CD4-positive, CD25-positive, alpha-beta regulatory T cell (primary cell): ENCODE measurements around the gene TFCP2L1. TPM values are rescaled to one million over a fixed set of nuclear protein-coding genes. Genes with fewer than 3 reads are reported as not detected.
"Not testable (repeated sequence)": the region's sequence is repeated elsewhere in the genome, so short reads cannot be mapped to it uniquely, and the experiment has no call there.

ENCODE experiments used
- ATAC-seq, 2 donors: fragments of 150-1000 bp; cut with Tn5 transposase; one replicate each; pipeline ENCODE4 v1.10.0; 2021; ENCODE audit warnings: low read depth in 2 of 2, moderate number of reproducible peaks in 2 of 2, moderate library complexity in 1 of 2
- DNase-seq, 3 donors: peaks; one replicate each; pipeline versions ENCODE4 v3.0.0 to v3.0.0-alpha.2; 2012 to 2022; ENCODE audit warnings: mixed read lengths in 1 of 3
- H3K27ac ChIP-seq: one replicate; pipeline ENCODE4 v1.7.0; 2013; ENCODE audit warnings: mild to moderate bottlenecking, low read length; ENCODE audit not compliant: insufficient read depth, poor library complexity, severe bottlenecking
- H3K27me3 ChIP-seq: one replicate; pipeline ENCODE4 v1.7.0; 2013; ENCODE audit warnings: low read length; ENCODE audit not compliant: control insufficient read depth, insufficient read depth
- H3K36me3 ChIP-seq: one replicate; pipeline ENCODE4 v1.7.0; 2013; ENCODE audit warnings: mild to moderate bottlenecking, low read length, moderate library complexity; ENCODE audit not compliant: control insufficient read depth, insufficient read depth
- H3K4me1 ChIP-seq: 2 replicates; pipeline ENCODE4 v1.7.0; 2013; ENCODE audit warnings: mild to moderate bottlenecking, low read length; ENCODE audit not compliant: insufficient read depth, control insufficient read depth, poor library complexity, severe bottlenecking
- H3K4me3 ChIP-seq: one replicate; pipeline ENCODE4 v1.7.0; 2013; ENCODE audit warnings: low read depth, mild to moderate bottlenecking, low read length, moderate library complexity
- H3K9me3 ChIP-seq, 2 experiments: 1 replicate in 1 of 2; 2 replicates in 1 of 2; pipeline ENCODE4 v1.7.0; 2013; ENCODE audit warnings: low read length in 2 of 2, mild to moderate bottlenecking in 1 of 2, moderate library complexity in 1 of 2; ENCODE audit not compliant: control insufficient read depth in 2 of 2
- H3K27ac Mint-ChIP-seq, 3 donors: one replicate each; pipeline ENCODE4 v1.8.0; 2020 to 2022; ENCODE audit warnings: mild to moderate bottlenecking in 3 of 3, mixed read lengths in 3 of 3, moderate library complexity in 2 of 3
- H3K27me3 Mint-ChIP-seq: one replicate; pipeline ENCODE4 v1.8.0; 2022; ENCODE audit warnings: mild to moderate bottlenecking, mixed read lengths
- H3K36me3 Mint-ChIP-seq: one replicate; pipeline ENCODE4 v1.8.0; 2020; ENCODE audit warnings: mixed read lengths
- H3K4me1 Mint-ChIP-seq, 4 donors: one replicate each; pipeline ENCODE4 v1.8.0; 2020 to 2022; ENCODE audit warnings: mixed read lengths in 4 of 4, mild to moderate bottlenecking in 1 of 4
- H3K4me3 Mint-ChIP-seq, 4 donors: one replicate each; pipeline ENCODE4 v1.8.0; 2020 to 2022; ENCODE audit warnings: mild to moderate bottlenecking in 4 of 4, mixed read lengths in 4 of 4, moderate library complexity in 3 of 4
- H3K9me3 Mint-ChIP-seq, 7 donors: one replicate each; pipeline ENCODE4 v1.8.0; 2020 to 2022; ENCODE audit warnings: mixed read lengths in 7 of 7, mild to moderate bottlenecking in 3 of 7, moderate library complexity in 2 of 7
- polyA plus RNA-seq, 4 donors: library from polyadenylated mRNA; unstranded; fragments of 300-500 nt; fragmentation: Illumina TruSeq; gene quantifications; one replicate each; pipeline ENCODE4 v1.2.3, GENCODE V29; 2021
- total RNA-seq: library from RNA; stranded (reverse); gene quantifications from one replicate; pipeline ENCODE4 v1.2.3, GENCODE V29; 2022

Gene TFCP2L1
- total and polyA plus RNA-seq, 5 donors from 2014 or later, result 0.05 TPM; not detected in 4

DNA sequence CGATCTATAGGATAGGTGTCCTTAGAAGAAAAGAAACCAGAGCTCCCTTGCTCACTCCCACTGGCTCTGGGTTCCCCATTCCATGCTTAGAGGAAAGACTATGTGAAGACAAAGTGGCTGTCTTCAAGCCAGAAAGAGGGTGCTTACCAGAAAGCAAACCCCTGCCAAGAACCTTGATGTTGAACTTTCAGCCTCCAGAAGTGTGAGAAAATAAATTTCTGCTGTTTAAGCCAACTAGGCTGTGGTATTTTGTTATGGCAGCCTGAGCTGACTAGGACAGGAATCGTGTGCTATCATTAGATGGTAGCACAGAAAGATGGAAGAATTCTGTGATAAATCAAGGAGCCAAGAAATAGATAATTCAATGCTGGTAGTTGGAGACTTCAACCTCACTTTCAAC is 19.9 kb upstream of the TFCP2L1 start:
- H3K27me3 Mint-ChIP-seq, result peaks cover 35% of the 10 kb centered on the region
- no peaks in the 10 kb centered on the region for H3K9me3 ChIP-seq
- no peaks in the 10 kb centered on the region for H3K36me3 Mint-ChIP-seq
- no peak for ATAC-seq
- no peak overlapping the region for H3K4me3 ChIP-seq
- H3K4me3 Mint-ChIP-seq, result no peak overlapping the region
- H3K27ac Mint-ChIP-seq, result no peak overlapping the region
- H3K4me1 Mint-ChIP-seq, result no peaks in the 10 kb centered on the region
- H3K27ac ChIP-seq, result no peak overlapping the region
- H3K36me3 ChIP-seq, result no peaks in the 10 kb centered on the region
- H3K4me1 ChIP-seq, result no peaks in the 10 kb centered on the region
- DNase-seq, result no peak
- H3K27me3 ChIP-seq, result peaks cover 12% of the 10 kb centered on the region
- peaks cover 0 to 5% (median 0%) of the 10 kb centered on the region in 7 donors for H3K9me3 Mint-ChIP-seq

DNA sequence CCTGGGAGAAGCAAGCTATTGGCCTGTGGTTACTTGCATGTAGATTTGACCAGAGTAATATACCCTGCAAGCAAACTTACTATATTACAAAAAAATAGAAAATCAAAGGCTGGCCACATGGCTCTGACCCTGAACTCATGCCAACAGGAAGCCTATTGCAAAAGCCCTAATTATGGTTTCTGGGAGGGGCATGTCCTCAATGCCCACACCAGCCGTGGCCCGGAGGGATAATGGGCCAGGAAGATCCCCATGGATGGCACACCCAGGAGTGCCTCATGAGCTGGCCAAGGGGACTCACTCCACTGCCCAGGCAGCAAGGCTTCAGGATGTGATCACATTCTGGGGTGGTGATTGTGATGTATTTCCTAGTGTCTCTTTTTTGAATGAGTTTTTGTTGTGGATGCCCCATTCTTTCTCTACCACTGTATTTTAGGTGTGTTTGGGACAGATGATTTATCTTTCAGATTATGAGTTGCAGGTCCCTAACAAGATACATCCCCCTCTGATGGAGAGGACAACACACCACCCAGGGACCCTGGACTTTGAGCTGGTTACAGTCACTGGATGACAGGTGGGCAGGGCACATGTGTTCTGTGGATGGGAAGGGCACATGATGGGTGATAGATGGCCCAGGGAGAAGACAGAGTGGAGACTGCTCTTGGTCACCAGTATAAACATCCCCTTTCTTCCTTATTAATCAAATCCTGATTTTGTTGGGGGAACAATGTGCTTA is 18.7 kb upstream of the TFCP2L1 start:
- Histone ChIP-seq H3K27me3 (peaks cover 10% of the 10 kb centered on the region), H3K36me3 (no peaks in the 10 kb centered on the region), H3K9me3 (no peaks in the 10 kb centered on the region), H3K27ac (no peak overlapping the region), H3K4me1 (no peaks in the 10 kb centered on the region), H3K4me3 (no peak overlapping the region)
- Mint-ChIP-seq H3K4me3 (no peak overlapping the region), H3K27ac (no peak overlapping the region), H3K27me3 (peaks cover 32% of the 10 kb centered on the region), H3K9me3 (peaks cover 0 to 5% (median 0%) of the 10 kb centered on the region in 7 donors), H3K36me3 (no peaks in the 10 kb centered on the region), H3K4me1 (no peaks in the 10 kb centered on the region)
- DNase-seq, result no peak
- no peak for ATAC-seq

DNA sequence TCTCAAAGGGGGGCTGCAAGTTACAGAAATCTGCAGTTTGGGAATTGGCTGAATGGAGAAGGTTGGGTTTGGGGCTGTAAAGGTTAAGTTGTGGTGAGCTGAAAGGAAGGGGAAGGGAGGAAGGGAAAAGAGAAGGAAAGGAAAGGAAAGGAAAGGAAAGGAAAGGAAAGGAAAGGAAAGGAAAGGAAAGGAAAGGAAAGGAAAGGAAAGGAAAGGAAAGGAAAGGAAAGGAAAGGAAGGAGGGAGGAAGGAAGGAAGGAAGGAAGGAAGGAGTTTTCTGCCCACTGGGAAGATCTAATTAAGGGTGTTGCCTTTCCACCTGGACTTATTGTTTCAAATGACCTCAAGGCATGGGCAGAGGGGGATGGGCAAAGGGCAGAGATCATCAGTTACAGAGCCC is 16.2 kb upstream of the TFCP2L1 start:
- H3K4me1 ChIP-seq, H3K36me3 ChIP-seq, H3K36me3 Mint-ChIP-seq, H3K4me1 Mint-ChIP-seq, H3K4me3 Mint-ChIP-seq, ATAC-seq, DNase-seq, H3K27ac Mint-ChIP-seq, H3K27ac ChIP-seq, H3K27me3 ChIP-seq, H3K9me3 ChIP-seq, H3K9me3 Mint-ChIP-seq, H3K4me3 ChIP-seq: not testable (repeated sequence)
- peaks cover 17% of the 10 kb centered on the region for H3K27me3 Mint-ChIP-seq

DNA sequence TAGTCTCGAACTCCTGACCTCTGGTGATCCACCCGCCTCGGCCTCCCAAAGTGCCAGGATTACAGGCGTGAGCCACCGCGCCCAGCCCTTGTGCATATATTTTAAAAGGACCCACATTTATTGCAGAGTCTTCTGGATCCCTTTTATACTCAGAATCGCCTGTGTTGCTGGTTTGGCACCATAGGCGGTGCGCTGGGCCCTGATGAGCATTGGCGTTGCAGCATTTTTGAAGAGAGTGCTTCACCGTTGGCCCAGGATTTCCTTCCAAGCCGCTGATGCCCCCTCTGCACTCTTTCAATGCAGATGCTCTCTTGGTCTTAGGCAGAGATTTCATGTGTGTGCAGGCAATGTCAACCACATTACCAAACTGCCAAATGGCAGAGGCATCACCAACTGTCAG is 13.5 kb upstream of the TFCP2L1 start:
- Mint-ChIP-seq H3K27me3 (peaks cover 4% of the 10 kb centered on the region), H3K36me3 (no peaks in the 10 kb centered on the region), H3K9me3 (peaks cover 0 to 2% (median 0%) of the 10 kb centered on the region in 7 donors), H3K27ac (no peak overlapping the region), H3K4me1 (no peaks in the 10 kb centered on the region), H3K4me3 (no peak overlapping the region)
- no peaks in the 10 kb centered on the region for H3K9me3 ChIP-seq
- H3K4me3 ChIP-seq, result no peak overlapping the region
- no peaks in the 10 kb centered on the region for H3K4me1 ChIP-seq
- H3K36me3 ChIP-seq, result no peaks in the 10 kb centered on the region
- H3K27ac ChIP-seq, result no peak overlapping the region
- ATAC-seq (no peak), DNase-seq (no peak)
- H3K27me3 ChIP-seq, result peaks cover 2% of the 10 kb centered on the region

DNA sequence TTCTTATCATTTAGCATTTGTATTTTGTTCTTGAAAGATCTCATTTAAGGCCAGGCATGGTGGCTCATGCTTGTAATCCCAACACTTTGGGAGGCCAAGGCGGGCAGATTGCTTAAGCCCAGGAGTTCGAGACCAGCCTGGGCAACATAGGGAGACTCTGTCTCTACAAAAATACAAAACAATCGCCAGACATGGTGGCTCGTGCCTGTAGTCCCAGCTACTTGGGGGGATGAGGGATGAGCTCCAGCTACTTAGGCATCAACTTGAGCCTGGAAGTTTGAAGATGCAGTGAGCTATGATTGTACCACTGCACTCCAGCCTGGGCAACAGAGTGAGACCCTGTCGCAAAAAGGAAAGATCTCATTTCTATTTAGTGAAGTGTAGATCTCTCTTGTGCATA is 12.9 kb upstream of the TFCP2L1 start:
- not testable (repeated sequence) for H3K9me3 Mint-ChIP-seq, H3K27ac ChIP-seq, H3K27me3 ChIP-seq, H3K4me1 Mint-ChIP-seq, H3K27ac Mint-ChIP-seq, H3K4me3 Mint-ChIP-seq, ATAC-seq, H3K4me1 ChIP-seq, H3K36me3 Mint-ChIP-seq, H3K27me3 Mint-ChIP-seq, DNase-seq, H3K36me3 ChIP-seq, H3K9me3 ChIP-seq, H3K4me3 ChIP-seq

DNA sequence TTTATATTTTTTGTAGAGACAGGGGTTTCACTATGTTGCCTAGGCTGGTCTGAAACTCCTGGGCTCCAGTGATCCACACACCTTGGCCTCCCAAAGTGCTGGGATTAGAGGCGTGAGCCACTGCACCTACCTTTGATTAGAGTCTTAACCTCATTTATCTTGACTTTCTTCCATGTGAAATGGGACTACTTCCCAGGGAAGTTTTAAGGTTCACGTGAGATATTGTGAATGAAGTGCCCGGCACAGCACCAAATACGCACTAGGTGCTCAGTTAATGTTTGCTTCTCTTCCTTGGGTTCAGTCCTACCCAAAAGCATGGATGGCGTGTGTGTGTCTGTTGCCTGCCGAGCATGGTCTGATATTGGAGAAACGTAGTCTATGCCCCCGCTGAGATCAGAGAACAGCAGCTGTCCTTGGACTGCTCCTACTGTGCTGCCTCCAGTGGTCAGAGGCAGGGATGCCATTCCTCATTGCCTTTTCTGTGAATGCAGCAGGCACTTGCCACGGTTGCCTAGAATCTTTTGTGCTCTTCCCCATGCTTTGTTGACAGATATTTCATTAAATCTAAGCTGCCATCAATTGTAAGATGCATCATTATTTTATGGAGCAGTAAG is 12.3 kb upstream of the TFCP2L1 start:
- Histone ChIP-seq H3K36me3 (no peaks in the 10 kb centered on the region), H3K4me1 (no peaks in the 10 kb centered on the region), H3K4me3 (no peak overlapping the region), H3K9me3 (no peaks in the 10 kb centered on the region), H3K27ac (no peak overlapping the region), H3K27me3 (peaks cover 2% of the 10 kb centered on the region)
- Mint-ChIP-seq H3K4me1 (no peaks in the 10 kb centered on the region), H3K9me3 (peaks cover 0 to 2% (median 0%) of the 10 kb centered on the region in 7 donors), H3K36me3 (no peaks in the 10 kb centered on the region), H3K27ac (no peak overlapping the region), H3K27me3 (peaks cover 4% of the 10 kb centered on the region), H3K4me3 (no peak overlapping the region)
- no peak for DNase-seq
- no peak for ATAC-seq

DNA sequence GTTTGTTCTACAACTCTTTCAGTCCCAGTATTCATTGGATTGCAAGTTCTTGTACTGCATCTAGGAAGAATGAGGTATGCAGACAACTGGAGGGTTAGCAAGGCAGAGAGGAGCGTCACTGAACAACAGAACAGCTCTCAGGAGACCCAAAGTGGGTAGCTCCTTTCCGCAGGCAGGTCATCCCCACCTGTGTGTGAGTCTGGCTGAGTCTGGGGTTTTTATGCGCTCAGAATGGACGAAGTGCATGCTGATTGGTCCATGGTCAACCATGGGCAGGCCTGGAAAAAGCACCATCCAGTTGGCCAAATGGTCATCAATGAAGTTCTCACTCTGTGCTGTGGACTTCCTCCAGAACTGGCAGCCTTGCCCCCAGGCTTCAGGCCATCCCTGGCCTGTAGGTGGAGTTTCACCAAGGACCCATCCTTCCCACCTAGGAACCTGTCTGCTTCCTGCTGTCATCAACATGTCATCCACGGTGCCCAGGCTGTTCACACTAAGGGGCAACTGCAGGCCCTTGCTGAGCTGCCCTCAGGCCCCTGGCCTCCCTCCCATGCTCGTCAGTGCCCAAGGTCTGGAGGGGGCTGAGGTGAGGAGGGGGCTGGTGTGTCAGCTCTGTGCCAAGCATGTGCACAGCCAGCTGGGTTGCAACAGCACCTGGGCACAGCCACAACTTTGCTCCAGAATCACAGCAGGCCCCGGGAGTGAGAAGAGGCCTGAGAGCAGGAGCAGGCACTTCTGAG is 11.1 kb upstream of the TFCP2L1 start:
- Histone ChIP-seq H3K4me3 (no peak overlapping the region), H3K9me3 (no peaks in the 10 kb centered on the region), H3K36me3 (no peaks in the 10 kb centered on the region), H3K4me1 (no peaks in the 10 kb centered on the region), H3K27me3 (peaks cover 1% of the 10 kb centered on the region), H3K27ac (no peak overlapping the region)
- Mint-ChIP-seq H3K27me3 (peaks cover 4% of the 10 kb centered on the region), H3K9me3 (peaks cover 0 to 2% (median 0%) of the 10 kb centered on the region in 7 donors), H3K27ac (no peak overlapping the region), H3K4me1 (no peaks in the 10 kb centered on the region), H3K36me3 (no peaks in the 10 kb centered on the region), H3K4me3 (no peak overlapping the region)
- ATAC-seq, result no peak
- no peak for DNase-seq
